Measurements from ENCODE around the gene AIPL1.

AIPL1 gene

DNA sequence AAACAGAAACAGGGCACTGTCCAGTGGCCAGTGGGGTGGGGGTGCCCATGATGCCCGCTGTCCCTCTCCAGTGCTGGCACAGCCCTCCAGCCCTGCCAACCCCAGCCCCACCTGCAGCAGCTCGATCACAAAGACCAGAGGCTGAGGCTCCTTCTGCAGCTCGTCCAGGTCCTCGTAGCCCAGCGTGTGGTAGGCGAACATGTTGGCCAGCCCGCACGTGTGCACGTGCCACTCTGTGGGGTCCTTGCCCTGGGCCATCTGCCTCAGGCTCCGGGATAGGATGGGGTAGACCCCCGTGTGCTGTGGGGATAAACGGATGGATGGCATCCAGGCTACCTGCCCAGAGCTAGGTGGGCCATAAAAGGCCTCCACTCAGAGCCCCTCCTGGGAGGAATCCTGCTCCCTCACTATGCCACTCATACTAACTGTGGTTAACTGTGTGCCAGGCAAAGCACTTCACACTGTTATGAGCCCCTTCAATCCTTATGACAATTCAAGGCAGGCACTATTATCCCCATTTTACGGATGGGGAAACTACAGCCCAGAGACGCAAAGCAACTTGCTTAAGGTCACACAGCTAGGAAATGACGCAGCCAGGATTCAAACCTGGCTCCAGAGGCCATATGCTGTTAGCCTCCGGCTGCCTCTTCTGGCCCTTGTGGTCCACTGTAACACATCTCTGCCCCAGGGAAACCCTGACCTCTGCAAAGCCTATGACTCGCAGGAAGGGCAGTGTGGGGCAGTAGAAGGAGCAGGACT, 6.5 kb downstream of the AIPL1 start:
- H3K4me1 ChIP-seq (ENCODE audit: control insufficient read depth, insufficient read depth, low read length, poor library complexity, severe bottlenecking) = no peaks in the 10 kb centered on the region
- H3K9me3 ChIP-seq (ENCODE audit: control insufficient read depth, low read length) = peaks cover 6% of the 10 kb centered on the region

DNA sequence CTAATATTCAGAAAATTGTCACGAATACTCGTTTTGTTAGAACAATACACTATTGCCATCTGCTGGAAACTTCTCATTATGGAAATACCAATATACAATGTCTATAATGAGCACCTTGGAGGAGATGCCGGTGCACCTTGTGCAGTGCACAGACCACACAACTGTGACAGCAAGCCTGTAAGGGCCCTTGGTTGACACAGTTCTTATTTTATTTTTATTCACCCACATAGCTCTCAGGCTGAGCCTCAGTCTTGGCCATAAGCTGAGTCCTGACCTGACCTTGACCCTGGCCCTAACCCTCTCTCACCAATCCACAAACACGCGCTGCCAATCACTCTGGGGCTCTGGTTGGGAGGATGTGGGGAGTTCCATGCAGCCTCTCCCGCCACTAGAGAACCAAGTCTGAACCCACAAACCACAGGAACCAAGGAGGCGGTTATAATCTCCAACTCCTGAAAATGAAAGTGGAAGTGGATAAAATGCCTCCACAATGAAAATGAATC, 7.6 kb downstream of the AIPL1 start:
- no peaks in the 10 kb centered on the region for H3K36me3 ChIP-seq (ENCODE audit: control insufficient read depth, insufficient read depth, low read length)
- no peak overlapping the region for H3K27ac ChIP-seq (ENCODE audit: low read depth, low read length, severe bottlenecking)
- no peaks in the 10 kb centered on the region for H3K4me1 ChIP-seq (ENCODE audit: control insufficient read depth, insufficient read depth, low read length, poor library complexity, severe bottlenecking)
- H3K9me3 ChIP-seq (ENCODE audit: control insufficient read depth, low read length) = peaks cover 6% of the 10 kb centered on the region
- H3K4me3 ChIP-seq (ENCODE audit: extremely low read depth, insufficient read depth, low read length, poor library complexity, severe bottlenecking) = no peak overlapping the region
- WGBS, 2 experiments (ENCODE audit: insufficient coverage in 2 of 2) = 100% methylated on average over 1 of the region's 7 CpGs

More for the DNA sequence above, 6.5 kb downstream of the AIPL1 start:
- no peak overlapping the region for H3K27ac ChIP-seq (ENCODE audit: low read depth, low read length, severe bottlenecking)
- no peaks in the 10 kb centered on the region for H3K36me3 ChIP-seq (ENCODE audit: control insufficient read depth, insufficient read depth, low read length)
- WGBS, 2 experiments (ENCODE audit: insufficient coverage in 2 of 2) = 93% methylated on average over 16 to 17 of the region's 17 CpGs
- H3K4me3 ChIP-seq (ENCODE audit: extremely low read depth, insufficient read depth, low read length, poor library complexity, severe bottlenecking) = no peak overlapping the region

DNA sequence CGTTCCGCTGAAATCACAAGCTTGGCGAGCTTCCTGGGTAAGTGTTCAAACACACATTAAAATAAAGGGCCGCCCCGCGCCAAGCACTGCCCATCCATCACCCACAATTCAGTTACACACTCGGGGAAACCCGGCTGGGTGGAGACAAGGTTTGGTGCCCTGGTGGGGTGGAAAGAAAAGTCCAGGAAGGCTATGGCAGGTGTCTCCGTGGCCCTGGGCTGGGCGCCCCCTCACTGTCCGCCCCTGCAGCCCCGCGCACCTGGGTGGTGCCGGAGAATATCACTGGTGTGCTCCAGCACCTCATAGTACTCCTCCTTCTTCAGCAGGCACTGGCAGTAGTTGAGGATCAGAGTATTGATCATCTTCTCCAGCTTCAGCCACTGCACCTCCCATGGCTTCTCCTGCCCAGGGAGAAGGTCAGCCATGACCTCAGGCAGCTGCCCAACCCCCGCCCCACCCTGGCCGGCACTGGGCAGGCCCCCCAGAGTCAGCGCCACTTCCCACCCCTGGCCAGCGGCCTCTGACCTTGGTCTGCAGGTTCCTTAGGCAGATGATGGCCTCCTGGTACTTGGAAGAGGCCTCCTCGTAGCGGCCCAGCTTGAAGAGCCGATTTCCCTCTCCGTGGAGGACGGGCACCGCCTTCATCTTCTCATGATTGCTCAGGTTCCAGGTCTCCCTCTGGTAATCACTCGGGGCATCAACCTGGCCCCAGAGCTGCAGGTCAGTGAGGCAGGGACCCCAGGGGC, 8.4 kb downstream of the AIPL1 start:
- H3K36me3 ChIP-seq (ENCODE audit: control insufficient read depth, insufficient read depth, low read length) = no peaks in the 10 kb centered on the region
- WGBS, 2 experiments (ENCODE audit: insufficient coverage in 2 of 2) = 91 to 96% methylated on average over 15 to 16 of the region's 25 CpGs
- H3K4me1 ChIP-seq (ENCODE audit: control insufficient read depth, insufficient read depth, low read length, poor library complexity, severe bottlenecking) = no peaks in the 10 kb centered on the region
- H3K27ac ChIP-seq (ENCODE audit: low read depth, low read length, severe bottlenecking) = no peak overlapping the region
- peaks cover 6% of the 10 kb centered on the region for H3K9me3 ChIP-seq (ENCODE audit: control insufficient read depth, low read length)
- H3K4me3 ChIP-seq (ENCODE audit: extremely low read depth, insufficient read depth, low read length, poor library complexity, severe bottlenecking) = no peak overlapping the region

DNA sequence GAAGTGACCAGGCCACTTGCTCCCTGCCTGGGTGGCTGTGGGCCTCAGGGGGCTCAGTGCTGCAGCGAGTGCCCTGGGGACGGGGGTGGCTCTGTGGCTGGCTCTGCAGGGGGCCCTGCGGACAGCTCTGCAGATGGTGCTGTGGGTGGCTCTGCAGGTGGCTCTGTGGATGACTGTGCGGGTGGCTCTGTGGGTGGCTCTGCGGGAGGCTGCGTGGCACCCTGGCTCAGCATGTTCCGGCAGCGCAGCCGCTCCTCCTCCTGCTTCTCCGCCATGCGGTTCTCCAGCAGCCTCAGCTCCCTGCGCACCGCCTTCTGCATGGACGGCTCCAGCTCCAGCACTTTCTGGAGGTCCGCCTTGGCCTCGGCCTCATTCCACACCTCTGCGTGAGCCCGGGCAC, 9.5 kb downstream of the AIPL1 start:
- Histone ChIP-seq H3K27ac (ENCODE audit: low read depth, low read length, severe bottlenecking) (no peak overlapping the region), H3K36me3 (ENCODE audit: control insufficient read depth, insufficient read depth, low read length) (no peaks in the 10 kb centered on the region), H3K9me3 (ENCODE audit: control insufficient read depth, low read length) (no peaks in the 10 kb centered on the region), H3K4me3 (ENCODE audit: extremely low read depth, insufficient read depth, low read length, poor library complexity, severe bottlenecking) (no peak overlapping the region), H3K4me1 (ENCODE audit: control insufficient read depth, insufficient read depth, low read length, poor library complexity, severe bottlenecking) (no peaks in the 10 kb centered on the region)
- 90 to 92% methylated on average over 15 to 18 of the region's 18 CpGs for WGBS, 2 experiments (ENCODE audit: insufficient coverage in 2 of 2)

DNA sequence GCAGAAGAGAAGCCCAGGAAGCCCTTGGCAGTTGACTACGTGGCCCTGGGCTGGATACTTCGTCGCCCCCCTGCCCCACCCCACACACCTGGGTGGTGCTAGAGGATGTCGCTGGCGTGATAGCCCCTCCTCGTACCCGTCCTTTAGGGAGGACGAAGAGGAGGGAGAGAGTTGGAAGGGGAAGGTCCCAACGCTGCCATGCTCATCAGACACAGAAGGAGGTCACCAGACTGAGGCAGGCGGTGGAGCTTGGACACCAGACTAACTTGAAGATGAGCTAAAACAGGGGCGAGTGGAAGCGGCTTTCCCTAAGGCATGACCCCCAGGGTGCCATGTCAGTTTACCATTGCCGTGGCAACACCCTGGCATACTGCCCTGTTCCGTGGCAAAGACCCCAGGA, 11.0 kb downstream of the AIPL1 start:
- Histone ChIP-seq H3K27ac (ENCODE audit: low read depth, low read length, severe bottlenecking) (no peak overlapping the region), H3K9me3 (ENCODE audit: control insufficient read depth, low read length) (no peaks in the 10 kb centered on the region), H3K36me3 (ENCODE audit: control insufficient read depth, insufficient read depth, low read length) (no peaks in the 10 kb centered on the region), H3K4me3 (ENCODE audit: extremely low read depth, insufficient read depth, low read length, poor library complexity, severe bottlenecking) (no peak overlapping the region), H3K4me1 (ENCODE audit: control insufficient read depth, insufficient read depth, low read length, poor library complexity, severe bottlenecking) (no peaks in the 10 kb centered on the region)
- 86 to 88% methylated on average over 8 to 12 of the region's 14 CpGs for WGBS, 2 experiments (ENCODE audit: insufficient coverage in 2 of 2)

DNA sequence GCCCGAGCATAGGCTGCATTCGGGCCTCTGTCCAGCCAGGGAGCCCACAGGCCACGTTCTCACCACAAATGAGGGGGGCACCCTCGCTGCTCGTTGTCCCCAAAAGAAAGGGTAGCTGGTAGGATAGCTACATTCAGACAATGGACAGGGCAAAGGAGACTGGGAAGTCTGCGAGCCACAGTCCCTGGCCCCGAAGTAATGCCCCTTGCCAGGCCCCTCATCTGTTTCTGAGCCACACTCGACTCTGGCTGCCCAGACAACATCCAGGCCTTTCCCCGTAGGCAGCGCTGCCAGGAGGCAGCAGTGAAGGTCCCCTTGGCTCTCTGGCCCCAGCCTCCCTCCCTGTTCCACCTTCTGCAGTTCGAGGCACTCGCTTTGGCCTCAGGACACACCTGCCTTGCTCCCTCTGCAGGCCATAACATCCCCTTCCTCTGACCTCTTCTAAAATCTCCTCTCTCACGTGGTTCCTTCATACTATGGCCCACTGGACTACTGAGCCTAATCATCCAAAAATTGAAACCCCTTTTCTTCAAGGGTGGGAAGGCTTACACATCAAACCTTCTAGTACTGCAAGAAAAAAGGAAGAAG, 12.2 kb downstream of the AIPL1 start:
- no peak overlapping the region for H3K4me3 ChIP-seq (ENCODE audit: extremely low read depth, insufficient read depth, low read length, poor library complexity, severe bottlenecking)
- H3K4me1 ChIP-seq (ENCODE audit: control insufficient read depth, insufficient read depth, low read length, poor library complexity, severe bottlenecking) = no peaks in the 10 kb centered on the region
- no peaks in the 10 kb centered on the region for H3K9me3 ChIP-seq (ENCODE audit: control insufficient read depth, low read length)
- no peak overlapping the region for H3K27ac ChIP-seq (ENCODE audit: low read depth, low read length, severe bottlenecking)
- WGBS, 2 experiments (ENCODE audit: insufficient coverage in 2 of 2) = 76 to 84% methylated on average over 10 of the region's 13 CpGs
- no peaks in the 10 kb centered on the region for H3K36me3 ChIP-seq (ENCODE audit: control insufficient read depth, insufficient read depth, low read length)

DNA sequence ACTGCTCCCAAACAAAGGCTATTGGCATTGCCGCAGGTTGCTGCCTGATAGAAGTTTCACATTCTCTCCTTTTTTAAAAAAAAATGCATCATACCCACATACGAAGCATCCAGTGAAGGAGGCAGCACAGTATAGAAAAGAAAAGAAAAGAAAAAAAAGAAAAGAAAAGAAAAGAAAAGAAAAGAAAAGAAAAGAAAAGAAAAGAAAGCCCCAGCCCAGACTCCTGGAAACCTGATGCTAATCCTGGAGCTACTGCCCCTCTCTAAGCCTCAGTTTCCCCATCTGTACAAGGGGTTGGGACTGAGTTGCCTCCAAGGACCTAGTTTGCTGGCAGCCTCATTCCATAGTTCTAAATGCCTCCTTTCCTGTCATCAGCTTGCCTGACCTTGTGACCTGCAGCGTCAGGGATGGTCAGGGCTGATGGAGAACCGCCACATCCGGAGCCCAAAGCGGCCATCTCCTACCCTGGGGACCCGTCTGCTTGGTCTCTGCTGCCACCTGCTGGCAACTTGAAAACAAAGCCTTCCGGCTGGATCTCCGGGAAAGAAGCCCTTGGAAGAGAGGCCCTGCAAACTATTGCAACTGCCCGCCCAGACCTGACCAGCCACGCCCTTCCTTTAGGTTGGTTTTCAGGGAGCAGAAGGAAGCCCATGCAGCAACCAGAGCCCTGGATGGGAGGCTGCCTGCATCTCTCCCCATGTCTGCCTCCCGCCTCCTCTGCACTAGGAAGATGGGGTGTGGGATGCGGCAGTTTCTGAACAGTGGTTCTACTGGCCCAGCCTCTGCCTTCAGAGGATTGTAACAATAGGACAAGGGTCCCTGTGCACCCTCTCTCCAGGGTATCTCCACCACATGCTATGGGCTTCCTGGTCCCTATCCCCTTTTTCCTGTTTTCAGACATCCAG, 13.0 kb downstream of the AIPL1 start:
- Histone ChIP-seq H3K9me3 (ENCODE audit: control insufficient read depth, low read length) (no peaks in the 10 kb centered on the region), H3K4me1 (ENCODE audit: control insufficient read depth, insufficient read depth, low read length, poor library complexity, severe bottlenecking) (no peaks in the 10 kb centered on the region), H3K4me3 (ENCODE audit: extremely low read depth, insufficient read depth, low read length, poor library complexity, severe bottlenecking) (no peak overlapping the region), H3K36me3 (ENCODE audit: control insufficient read depth, insufficient read depth, low read length) (no peaks in the 10 kb centered on the region), H3K27ac (ENCODE audit: low read depth, low read length, severe bottlenecking) (no peak overlapping the region)
- 16 to 25% methylated on average over 10 of the region's 13 CpGs for WGBS, 2 experiments (ENCODE audit: insufficient coverage in 2 of 2)

DNA sequence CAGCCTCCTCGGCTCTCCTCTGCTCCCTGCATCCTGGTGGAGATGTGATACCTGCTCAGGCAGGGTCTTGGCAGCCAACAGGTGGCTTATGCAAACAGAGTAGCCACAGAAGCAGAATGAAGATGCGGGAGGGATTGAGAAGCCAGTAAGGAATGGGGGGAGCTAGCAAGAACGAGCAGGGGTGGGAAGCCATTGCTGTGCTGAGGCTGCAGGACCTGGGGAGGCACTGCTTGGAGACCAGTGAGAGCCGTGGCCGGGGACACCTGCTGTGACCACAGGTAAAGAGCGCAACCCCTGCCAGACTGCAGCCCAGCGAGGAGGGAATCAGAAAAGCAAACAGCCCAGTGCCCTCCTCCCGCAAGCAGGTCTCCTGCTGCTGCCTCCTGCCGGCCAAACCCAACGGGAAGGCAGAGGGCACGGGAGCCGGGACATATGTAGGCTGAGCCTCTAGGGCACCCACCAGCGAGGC, 14.7 kb downstream of the AIPL1 start:
- Histone ChIP-seq H3K36me3 (ENCODE audit: control insufficient read depth, insufficient read depth, low read length) (no peaks in the 10 kb centered on the region), H3K4me3 (ENCODE audit: extremely low read depth, insufficient read depth, low read length, poor library complexity, severe bottlenecking) (no peak overlapping the region), H3K9me3 (ENCODE audit: control insufficient read depth, low read length) (no peaks in the 10 kb centered on the region), H3K4me1 (ENCODE audit: control insufficient read depth, insufficient read depth, low read length, poor library complexity, severe bottlenecking) (no peaks in the 10 kb centered on the region), H3K27ac (ENCODE audit: low read depth, low read length, severe bottlenecking) (no peak overlapping the region)
- WGBS, 2 experiments (ENCODE audit: insufficient coverage in 2 of 2) = 23 to 34% methylated on average over 10 to 12 of the region's 13 CpGs

DNA sequence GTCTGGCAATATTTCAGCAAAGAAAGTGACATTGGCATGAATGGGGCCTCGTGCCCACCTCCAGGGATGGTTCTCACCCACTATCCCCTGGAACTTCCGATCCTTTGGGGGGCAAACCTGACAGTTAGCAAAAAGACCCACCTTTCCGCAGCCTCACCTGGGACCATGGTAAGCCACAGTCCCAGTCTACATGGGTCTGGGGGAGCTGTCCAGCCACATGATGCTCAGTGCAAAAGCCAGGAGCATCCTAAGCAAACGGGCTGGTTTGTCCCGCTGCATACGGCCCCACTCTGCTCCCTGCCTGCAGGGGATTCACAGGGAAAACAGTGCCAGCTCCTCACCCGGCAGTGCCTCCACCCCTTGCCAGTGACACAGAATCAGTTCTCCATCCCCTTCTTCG, 19.3 kb downstream of the AIPL1 start:
- WGBS, 2 experiments (ENCODE audit: insufficient coverage in 2 of 2) = 74 to 75% methylated on average over 7 to 8 of the region's 8 CpGs
- no peaks in the 10 kb centered on the region for H3K4me1 ChIP-seq (ENCODE audit: control insufficient read depth, insufficient read depth, low read length, poor library complexity, severe bottlenecking)
- H3K36me3 ChIP-seq (ENCODE audit: control insufficient read depth, insufficient read depth, low read length) = no peaks in the 10 kb centered on the region
- no peak overlapping the region for H3K27ac ChIP-seq (ENCODE audit: low read depth, low read length, severe bottlenecking)
- H3K9me3 ChIP-seq (ENCODE audit: control insufficient read depth, low read length) = no peaks in the 10 kb centered on the region
- no peak overlapping the region for H3K4me3 ChIP-seq (ENCODE audit: extremely low read depth, insufficient read depth, low read length, poor library complexity, severe bottlenecking)

DNA sequence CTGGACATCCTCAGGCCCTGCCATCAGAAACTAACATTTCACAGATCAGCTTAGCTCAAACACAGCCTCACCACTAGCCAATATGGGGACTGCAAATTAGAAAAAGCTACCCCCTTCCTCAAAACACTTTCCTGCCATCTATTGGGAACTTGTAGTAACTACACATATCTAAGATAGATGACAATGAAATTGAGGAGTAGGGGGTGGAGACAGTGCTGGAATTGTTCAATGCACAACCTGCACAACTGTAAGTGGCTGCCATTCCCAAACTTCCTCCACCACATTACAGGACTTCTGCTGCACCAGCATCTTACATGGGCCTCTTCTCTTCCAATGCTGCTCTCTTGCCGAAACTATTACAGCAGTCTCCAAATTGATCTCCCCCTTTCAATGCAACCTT, 21.9 kb downstream of the AIPL1 start:
- no peak overlapping the region for H3K27ac ChIP-seq (ENCODE audit: low read depth, low read length, severe bottlenecking)
- 80 to 89% methylated on average over 1 of the region's 1 CpG for WGBS, 2 experiments (ENCODE audit: insufficient coverage in 2 of 2)

More for the DNA sequence above, 21.9 kb downstream of the AIPL1 start:
- no peaks in the 10 kb centered on the region for H3K9me3 ChIP-seq (ENCODE audit: control insufficient read depth, low read length)
- H3K4me3 ChIP-seq (ENCODE audit: extremely low read depth, insufficient read depth, low read length, poor library complexity, severe bottlenecking) = no peak overlapping the region
- H3K4me1 ChIP-seq (ENCODE audit: control insufficient read depth, insufficient read depth, low read length, poor library complexity, severe bottlenecking) = no peaks in the 10 kb centered on the region
- H3K36me3 ChIP-seq (ENCODE audit: control insufficient read depth, insufficient read depth, low read length) = no peaks in the 10 kb centered on the region

All from mesodermal cell (in vitro differentiated cells).